Stimulated activated CD4-positive, alpha-beta T cell treated with anti-CD3 and anti-CD28 coated beads, Interleukin-15, amount 100 ng/mL, for 1 hour (primary cell): ENCODE results near the gene ROR2.

ENCODE experiments used
- DNase-seq, 2 donors: peaks; one replicate each; pipeline ENCODE4 v3.0.0-alpha.2; 2020; ENCODE audit warnings: low read depth in 1 of 2, low spot score in 1 of 2

The ROR2 gene

GRCh38 chr9:91589101-91589553 lies 360.9 kb downstream of the ROR2 start:
- no peak for DNase-seq

GRCh38 chr9:91586282-91586681 lies 363.7 kb downstream of the ROR2 start:
- no peak for DNase-seq

GRCh38 chr9:91583966-91584365 lies 366.1 kb downstream of the ROR2 start:
- no peak for DNase-seq

GRCh38 chr9:91583161-91583875 lies 366.7 kb downstream of the ROR2 start:
- DNase-seq = no peak

- no peak for DNase-seq
Observed at GRCh38 chr9:91582181-91582580, 367.8 kb downstream of the ROR2 start.

GRCh38 chr9:91580136-91580535 lies 369.9 kb downstream of the ROR2 start:
- DNase-seq = no peak

- no peak for DNase-seq
Observed at GRCh38 chr9:91578911-91579310, 371.1 kb downstream of the ROR2 start.

GRCh38 chr9:91577633-91578061 lies 372.4 kb downstream of the ROR2 start:
- DNase-seq = no peak

- no peak for DNase-seq
Observed at GRCh38 chr9:91572811-91573210, 377.2 kb downstream of the ROR2 start.

- no peak for DNase-seq
Observed at GRCh38 chr9:91572044-91572443, 378.0 kb downstream of the ROR2 start.

GRCh38 chr9:91571036-91571435 lies 379.0 kb downstream of the ROR2 start:
- no peak for DNase-seq

GRCh38 chr9:91567642-91568274 lies 382.3 kb downstream of the ROR2 start:
- DNase-seq = no peak

GRCh38 chr9:91564081-91564670 lies 385.9 kb downstream of the ROR2 start:
- DNase-seq = no peak

- no peak for DNase-seq
Observed at GRCh38 chr9:91562416-91562815, 387.6 kb downstream of the ROR2 start.

- no peak for DNase-seq
Observed at GRCh38 chr9:91560301-91560700, 389.7 kb downstream of the ROR2 start.

- no peak for DNase-seq
Observed at GRCh38 chr9:91558879-91559278, 391.1 kb downstream of the ROR2 start.

- DNase-seq = no peak
Observed at GRCh38 chr9:91558395-91558794, 391.6 kb downstream of the ROR2 start.

- DNase-seq = no peak
Observed at GRCh38 chr9:91557327-91557726, 392.7 kb downstream of the ROR2 start.

- no peak for DNase-seq
Observed at GRCh38 chr9:91555132-91555531, 394.9 kb downstream of the ROR2 start.

GRCh38 chr9:91549177-91549576 lies 400.9 kb downstream of the ROR2 start:
- no peak for DNase-seq

- no peak for DNase-seq
Observed at GRCh38 chr9:91547081-91547480, 402.9 kb downstream of the ROR2 start.

GRCh38 chr9:91546574-91546973 lies 403.5 kb downstream of the ROR2 start:
- no peak for DNase-seq
